ENCODE data around the gene RCOR3. TPM values are rescaled to one million over a fixed set of nuclear protein-coding genes. Genes with fewer than 3 reads are reported as not detected.
A peak's percentile ranks its signal among the peaks of the same experiment; 100 is the strongest.
"Not testable (repeated sequence)": the region's sequence is repeated elsewhere in the genome, so short reads cannot be mapped to it uniquely, and the experiment has no call there.

Gene RCOR3
- total and polyA plus RNA-seq, 4 donors = 12.5 to 70.7 (median 40.9) TPM

- H3K36me3 ChIP-seq (ENCODE audit: control insufficient read depth in 1 of 2, insufficient read depth in 2 of 2, low read length in 1 of 2); intact Hi-C loops (cut with DNase I); H3K4me3 ChIP-seq (ENCODE audit: low read length in 2 of 2); H3K9me3 ChIP-seq (ENCODE audit: control insufficient read depth, low read length); DNase-seq; H3K4me1 ChIP-seq (ENCODE audit: control insufficient read depth in 1 of 2, insufficient read depth in 2 of 2, low read length in 2 of 2); H3K27me3 ChIP-seq (ENCODE audit: control insufficient read depth in 1 of 2, insufficient read depth in 2 of 2, low read length in 1 of 2); H3K27ac ChIP-seq (ENCODE audit: low read depth in 1 of 2, low read length in 2 of 2); ATAC-seq (ENCODE audit: low FRiP score): not testable (repeated sequence)
- 88 to 96% methylated on average over 3 of the region's 3 CpGs for WGBS, 2 donors
Measured at GRCh38 chr1:211249611-211250010, 9.6 kb upstream of the RCOR3 start.

- WGBS, 2 donors = 3 to 4% methylated on average over 2 of the region's 2 CpGs
- DNase-seq (no peak), ATAC-seq (ENCODE audit: low FRiP score) (no peak)
- Histone ChIP-seq H3K4me3 (ENCODE audit: low read length in 2 of 2) (peak overlapping the region; percentile 62 to 87), H3K27me3 (ENCODE audit: control insufficient read depth in 1 of 2, insufficient read depth in 2 of 2, low read length in 1 of 2) (no peaks in the 10 kb centered on the region), H3K27ac (ENCODE audit: low read depth in 1 of 2, low read length in 2 of 2) (peak overlapping the region; percentile 80 to 95), H3K4me1 (ENCODE audit: control insufficient read depth in 1 of 2, insufficient read depth in 2 of 2, low read length in 2 of 2) (peaks cover 0 to 8% of the 10 kb centered on the region in 2 donors), H3K9me3 (ENCODE audit: control insufficient read depth, low read length) (no peaks in the 10 kb centered on the region), H3K36me3 (ENCODE audit: control insufficient read depth in 1 of 2, insufficient read depth in 2 of 2, low read length in 1 of 2) (no peaks in the 10 kb centered on the region)
- intact Hi-C loops (cut with DNase I) = no loop called here
Measured at GRCh38 chr1:211257826-211258225, 1.3 kb upstream of the RCOR3 start.

DNA sequence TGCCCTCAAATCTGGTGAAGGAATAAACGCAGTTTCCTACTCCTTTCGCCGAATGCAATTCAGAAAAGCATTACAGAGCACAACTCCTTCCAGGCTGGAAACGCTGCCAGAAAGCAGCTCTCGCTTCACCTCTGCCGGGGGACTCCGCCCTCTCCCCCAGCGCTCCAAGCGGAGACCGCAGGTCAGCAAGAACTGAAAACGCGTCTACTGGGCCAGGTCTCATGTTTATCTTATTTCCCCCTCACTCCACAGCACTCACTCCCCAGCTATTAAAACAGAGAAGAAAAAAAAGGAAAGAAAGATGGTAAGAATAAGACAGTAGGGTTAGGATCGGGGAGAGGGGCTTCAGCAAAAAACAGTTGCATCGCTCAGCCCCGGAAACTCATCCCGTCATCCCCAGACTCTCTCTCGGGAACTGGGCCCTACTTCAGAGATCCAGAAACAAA, 833 bp upstream of the RCOR3 start:
- H3K27ac ChIP-seq (ENCODE audit: low read depth in 1 of 2, low read length in 2 of 2) = peak overlapping the region; percentile 95
- peak; percentile 88 to 91 for DNase-seq
- WGBS, 2 donors = 0 to 1% methylated on average over 17 of the region's 17 CpGs
- peak overlapping the region; percentile 62 to 87 for H3K4me3 ChIP-seq (ENCODE audit: low read length in 2 of 2)
- no peaks in the 10 kb centered on the region for H3K9me3 ChIP-seq (ENCODE audit: control insufficient read depth, low read length)
- peak; percentile 67 for ATAC-seq (ENCODE audit: low FRiP score)
- peaks cover 0 to 8% of the 10 kb centered on the region in 2 donors for H3K4me1 ChIP-seq (ENCODE audit: control insufficient read depth in 1 of 2, insufficient read depth in 2 of 2, low read length in 2 of 2)
- no peaks in the 10 kb centered on the region for H3K36me3 ChIP-seq (ENCODE audit: control insufficient read depth in 1 of 2, insufficient read depth in 2 of 2, low read length in 1 of 2)
- intact Hi-C loops (cut with DNase I) = no loop called here
- H3K27me3 ChIP-seq (ENCODE audit: control insufficient read depth in 1 of 2, insufficient read depth in 2 of 2, low read length in 1 of 2) = no peaks in the 10 kb centered on the region

DNA sequence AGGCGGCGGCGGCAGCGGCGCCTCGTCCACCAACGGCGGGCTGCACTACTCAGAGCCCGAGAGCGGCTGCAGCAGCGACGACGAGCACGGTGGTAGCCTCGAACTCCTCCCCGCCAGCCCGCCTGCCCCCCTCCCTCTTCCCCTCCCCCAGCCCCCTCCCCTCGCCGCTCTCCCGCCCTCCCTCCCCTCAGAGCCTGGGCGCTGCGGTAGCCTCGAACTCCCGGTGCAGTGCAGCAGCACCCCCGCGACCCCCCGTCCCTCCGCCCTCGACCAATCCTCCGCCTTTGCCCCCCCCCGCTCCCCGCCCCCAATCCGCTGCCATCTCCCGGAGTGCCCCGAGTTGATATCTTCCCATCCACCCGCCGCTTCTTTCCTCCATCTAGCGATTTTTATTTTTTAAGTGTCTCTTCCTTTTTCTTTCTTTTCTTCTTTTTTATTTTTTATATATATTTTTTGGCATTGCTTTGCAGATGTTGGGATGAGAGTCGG, 516 bp downstream of the RCOR3 start:
- DNase-seq (peak; percentile 81 to 83), ATAC-seq (ENCODE audit: low FRiP score) (peak; percentile 55)
- WGBS, 2 donors = 0 to 1% methylated on average over 17 to 39 of the region's 39 CpGs
- Histone ChIP-seq H3K36me3 (ENCODE audit: control insufficient read depth in 1 of 2, insufficient read depth in 2 of 2, low read length in 1 of 2) (no peaks in the 10 kb centered on the region), H3K4me3 (ENCODE audit: low read length in 2 of 2) (peak overlapping the region; percentile 37 to 87), H3K27ac (ENCODE audit: low read depth in 1 of 2, low read length in 2 of 2) (peak overlapping the region in 1 of 2 donors; percentile 99), H3K9me3 (ENCODE audit: control insufficient read depth, low read length) (no peaks in the 10 kb centered on the region), H3K4me1 (ENCODE audit: control insufficient read depth in 1 of 2, insufficient read depth in 2 of 2, low read length in 2 of 2) (peaks cover 0 to 8% of the 10 kb centered on the region in 2 donors), H3K27me3 (ENCODE audit: control insufficient read depth in 1 of 2, insufficient read depth in 2 of 2, low read length in 1 of 2) (no peaks in the 10 kb centered on the region)
- intact Hi-C loops (cut with DNase I) = no loop called here

GRCh38 chr1:211260141-211261107, 1.3 kb downstream of the RCOR3 start:
- Histone ChIP-seq H3K27ac (ENCODE audit: low read depth in 1 of 2, low read length in 2 of 2) (peak overlapping the region; percentile 64 to 78), H3K4me3 (ENCODE audit: low read length in 2 of 2) (peak overlapping the region; percentile 37 to 87), H3K9me3 (ENCODE audit: control insufficient read depth, low read length) (no peaks in the 10 kb centered on the region), H3K36me3 (ENCODE audit: control insufficient read depth in 1 of 2, insufficient read depth in 2 of 2, low read length in 1 of 2) (no peaks in the 10 kb centered on the region), H3K27me3 (ENCODE audit: control insufficient read depth in 1 of 2, insufficient read depth in 2 of 2, low read length in 1 of 2) (no peaks in the 10 kb centered on the region), H3K4me1 (ENCODE audit: control insufficient read depth in 1 of 2, insufficient read depth in 2 of 2, low read length in 2 of 2) (peaks cover 0 to 8% of the 10 kb centered on the region in 2 donors)
- intact Hi-C loops (cut with DNase I) = no loop called here
- WGBS, 2 donors = 0 to 1% methylated on average over 50 to 59 of the region's 59 CpGs
- ATAC-seq (ENCODE audit: low FRiP score) (peak; percentile 60), DNase-seq (peak; percentile 90 to 93)

DNA sequence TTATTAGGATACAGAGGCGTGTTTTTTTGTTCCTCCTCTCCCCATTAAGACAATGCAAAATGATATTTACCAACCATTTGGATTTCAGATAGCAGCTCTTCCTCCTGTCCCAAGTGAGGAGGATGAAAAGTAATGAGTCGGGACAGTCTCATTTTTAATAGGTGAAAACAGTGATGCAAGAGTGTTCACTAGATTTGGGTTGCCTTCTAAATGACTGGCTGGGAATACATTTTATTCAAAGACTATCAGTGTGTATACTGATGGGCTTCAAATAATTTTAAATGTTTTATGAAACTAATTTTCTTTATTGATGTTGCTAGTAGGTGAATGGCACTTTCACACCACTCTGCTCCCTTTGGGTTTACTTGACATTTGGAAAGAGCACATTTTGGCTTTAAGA, 2.1 kb downstream of the RCOR3 start:
- WGBS, 2 donors = 38 to 40% methylated on average over 2 of the region's 2 CpGs
- Histone ChIP-seq H3K9me3 (ENCODE audit: control insufficient read depth, low read length) (no peaks in the 10 kb centered on the region), H3K27ac (ENCODE audit: low read depth in 1 of 2, low read length in 2 of 2) (no peak overlapping the region), H3K27me3 (ENCODE audit: control insufficient read depth in 1 of 2, insufficient read depth in 2 of 2, low read length in 1 of 2) (no peaks in the 10 kb centered on the region), H3K4me1 (ENCODE audit: control insufficient read depth in 1 of 2, insufficient read depth in 2 of 2, low read length in 2 of 2) (peaks cover 0 to 8% of the 10 kb centered on the region in 2 donors), H3K4me3 (ENCODE audit: low read length in 2 of 2) (peak overlapping the region; percentile 37 to 87), H3K36me3 (ENCODE audit: control insufficient read depth in 1 of 2, insufficient read depth in 2 of 2, low read length in 1 of 2) (no peaks in the 10 kb centered on the region)
- intact Hi-C loops (cut with DNase I) = no loop called here
- DNase-seq (no peak), ATAC-seq (ENCODE audit: low FRiP score) (no peak)

- H3K36me3 ChIP-seq (ENCODE audit: control insufficient read depth in 1 of 2, insufficient read depth in 2 of 2, low read length in 1 of 2); DNase-seq; H3K9me3 ChIP-seq (ENCODE audit: control insufficient read depth, low read length); H3K4me3 ChIP-seq (ENCODE audit: low read length in 2 of 2); ATAC-seq (ENCODE audit: low FRiP score); H3K27ac ChIP-seq (ENCODE audit: low read depth in 1 of 2, low read length in 2 of 2); intact Hi-C loops (cut with DNase I); H3K27me3 ChIP-seq (ENCODE audit: control insufficient read depth in 1 of 2, insufficient read depth in 2 of 2, low read length in 1 of 2); H3K4me1 ChIP-seq (ENCODE audit: control insufficient read depth in 1 of 2, insufficient read depth in 2 of 2, low read length in 2 of 2): not testable (repeated sequence)
- 93 to 97% methylated on average over 1 of the region's 5 CpGs for WGBS, 2 donors
Measured at GRCh38 chr1:211263022-211263421, 3.9 kb downstream of the RCOR3 start.

- DNase-seq = no peak
- intact Hi-C loops (cut with DNase I) = no loop called here
- Histone ChIP-seq H3K9me3 (ENCODE audit: control insufficient read depth, low read length) (no peaks in the 10 kb centered on the region), H3K27ac (ENCODE audit: low read depth in 1 of 2, low read length in 2 of 2) (no peak overlapping the region), H3K27me3 (ENCODE audit: control insufficient read depth in 1 of 2, insufficient read depth in 2 of 2, low read length in 1 of 2) (no peaks in the 10 kb centered on the region), H3K36me3 (ENCODE audit: control insufficient read depth in 1 of 2, insufficient read depth in 2 of 2, low read length in 1 of 2) (peaks cover 3% of the 10 kb centered on the region in 2 donors), H3K4me1 (ENCODE audit: control insufficient read depth in 1 of 2, insufficient read depth in 2 of 2, low read length in 2 of 2) (no peaks in the 10 kb centered on the region), H3K4me3 (ENCODE audit: low read length in 2 of 2) (no peak overlapping the region)
- WGBS, 2 donors = 97 to 100% methylated on average over 7 of the region's 7 CpGs
- no peak for ATAC-seq (ENCODE audit: low FRiP score)
Measured at GRCh38 chr1:211267204-211267857, 8.2 kb downstream of the RCOR3 start.
